Measurements from ENCODE around the gene SLX4IP.

SLX4IP gene

GRCh38 chr20:10429443-10429981, 5.6 kb upstream of the SLX4IP start:
- no peak for DNase-seq

- no peak for DNase-seq
These were observed 5.1 kb upstream of the SLX4IP start for GRCh38 chr20:10430000-10430466.

GRCh38 chr20:10430704-10431103, 4.4 kb upstream of the SLX4IP start:
- no peak for DNase-seq

- DNase-seq: no peak
These were observed 3.0 kb upstream of the SLX4IP start for GRCh38 chr20:10432079-10432478.

- DNase-seq: no peak
These were observed 2.0 kb upstream of the SLX4IP start for GRCh38 chr20:10433014-10433622.

GRCh38 chr20:10433623-10434466, 1.3 kb upstream of the SLX4IP start, which contains the start of gene MKKS:
Gene MKKS (minus strand): TSS chr20:10434222. CDS start chr20:10413514, 20,708 bp downstream.
- peak; percentile 88 for DNase-seq

GRCh38 chr20:10434467-10434831, 656 bp upstream of the SLX4IP start:
- peak; percentile 71 for DNase-seq

GRCh38 chr20:10436053-10436699, 1.1 kb downstream of the SLX4IP start:
- DNase-seq: no peak

GRCh38 chr20:10438217-10438616, 3.1 kb downstream of the SLX4IP start:
- DNase-seq: no peak

GRCh38 chr20:10443936-10444335, 8.8 kb downstream of the SLX4IP start:
- no peak for DNase-seq

GRCh38 chr20:10445758-10446157, 10.7 kb downstream of the SLX4IP start:
- no peak for DNase-seq

- peak; percentile 34 for DNase-seq
These were observed 11.9 kb downstream of the SLX4IP start for GRCh38 chr20:10447028-10447427.

- DNase-seq: no peak
These were observed 13.4 kb downstream of the SLX4IP start for GRCh38 chr20:10448270-10449156.

GRCh38 chr20:10449270-10449669, 14.2 kb downstream of the SLX4IP start:
- no peak for DNase-seq

- no peak for DNase-seq
These were observed 18.1 kb downstream of the SLX4IP start for GRCh38 chr20:10453241-10453640.

- no peak for DNase-seq
These were observed 19.1 kb downstream of the SLX4IP start for GRCh38 chr20:10454151-10454750.

GRCh38 chr20:10461495-10461894, 26.4 kb downstream of the SLX4IP start:
- DNase-seq: no peak

GRCh38 chr20:10462516-10462915, 27.4 kb downstream of the SLX4IP start:
- DNase-seq: no peak

GRCh38 chr20:10463622-10464021, 28.5 kb downstream of the SLX4IP start:
- DNase-seq: no peak

- DNase-seq: no peak
These were observed 30.0 kb downstream of the SLX4IP start for GRCh38 chr20:10465135-10465534.

GRCh38 chr20:10466325-10466724, 31.2 kb downstream of the SLX4IP start:
- no peak for DNase-seq

GRCh38 chr20:10466855-10467254, 31.8 kb downstream of the SLX4IP start:
- no peak for DNase-seq

All from stimulated activated CD4-positive, alpha-beta T cell treated with anti-CD3 and anti-CD28 coated beads, Interleukin-4, amount 100 ng/mL, for 1 hour (primary cell).